AG04449 (cell line): Measurements from ENCODE around the gene PADI1.

Source experiments
- CTCF ChIA-PET: fragments of 350-600 bp; formaldehyde crosslinking; extraction: SDS; loops from one replicate; lab custom pipeline; 2021; ENCODE audit warnings: antibody characterized with exemption; lab: Yijun Ruan, JAX
- POLR2A ChIA-PET: fragments of 400-600, 350-600 bp; formaldehyde crosslinking; extraction: SDS; loops from one replicate; lab custom pipeline; 2020; ENCODE audit warnings: antibody characterized with exemption, inconsistent platforms; lab: Yijun Ruan, JAX
- DNase-seq: peaks from one replicate; pipeline ENCODE4 v3.0.0-alpha.2; 2010; ENCODE audit warnings: low read depth, low spot score
- H3K4me3 ChIP-seq: 2 replicates; pipeline ENCODE4 v1.5.1; 2011; ENCODE audit warnings: low read depth, mild to moderate bottlenecking, control low read depth, low read length
- TF ChIP-seq, protein P1 (sequence below): IDR thresholded peaks from one replicate; pipeline ENCODE4 v1.5.1; 2011; ENCODE audit warnings: mild to moderate bottlenecking, moderate library complexity, low read length, control low read depth, inconsistent platforms; ENCODE audit not compliant: insufficient read depth; ENCODE audit errors: missing control alignments

Gene PADI1

DNA sequence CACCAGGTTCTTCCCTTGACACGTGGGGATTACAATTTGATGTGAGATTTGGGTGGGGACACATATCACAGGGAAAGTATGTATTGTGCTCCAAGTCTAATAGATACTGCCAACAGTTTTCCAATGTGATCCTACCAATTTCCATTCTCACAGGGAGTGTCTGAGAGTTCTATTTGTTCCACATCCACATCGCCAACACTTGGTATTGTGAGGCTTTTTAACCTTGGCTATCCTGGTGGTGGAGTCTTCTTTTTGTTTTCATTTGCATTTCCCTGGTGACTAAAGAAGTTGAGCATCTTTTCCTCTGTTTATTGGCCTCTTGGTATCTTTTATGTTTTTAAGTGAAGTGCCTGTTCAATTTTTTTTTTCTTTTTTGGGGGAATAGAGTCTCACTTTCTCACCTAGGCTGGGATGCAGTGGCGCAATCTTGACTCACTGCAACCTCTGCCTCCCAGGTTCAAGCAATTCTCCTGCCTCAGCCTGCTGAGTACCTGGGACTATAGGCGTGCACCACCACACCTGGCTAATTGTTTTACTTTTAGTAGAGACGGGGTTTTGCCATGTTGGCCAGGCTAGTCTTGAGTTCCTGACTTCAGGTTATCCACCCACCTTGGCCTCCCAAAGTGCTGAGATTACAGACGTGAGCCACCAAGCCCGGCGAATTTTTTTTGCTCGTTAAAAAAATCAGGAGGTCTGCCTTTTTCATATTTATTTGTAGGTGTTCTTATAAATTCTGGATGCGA is 15.9 kb upstream of the PADI1 start:
- ChIA-PET CTCF (interaction anchor here (0.8 to 2.0 kb wide), 5 partner anchors 20 to 84 kb away, joined by 3 to 10 read pairs (median 3); no protein-coding TSS in a partner anchor), POLR2A (interaction anchor here (1.0 to 3.7 kb wide), 5 partner anchors 18 to 61 kb away, joined by 3 to 36 read pairs (median 11); no protein-coding TSS in a partner anchor)
- no peak overlapping the region for H3K4me3 ChIP-seq
- no peak for DNase-seq
- TF ChIP-seq, protein P1, sequence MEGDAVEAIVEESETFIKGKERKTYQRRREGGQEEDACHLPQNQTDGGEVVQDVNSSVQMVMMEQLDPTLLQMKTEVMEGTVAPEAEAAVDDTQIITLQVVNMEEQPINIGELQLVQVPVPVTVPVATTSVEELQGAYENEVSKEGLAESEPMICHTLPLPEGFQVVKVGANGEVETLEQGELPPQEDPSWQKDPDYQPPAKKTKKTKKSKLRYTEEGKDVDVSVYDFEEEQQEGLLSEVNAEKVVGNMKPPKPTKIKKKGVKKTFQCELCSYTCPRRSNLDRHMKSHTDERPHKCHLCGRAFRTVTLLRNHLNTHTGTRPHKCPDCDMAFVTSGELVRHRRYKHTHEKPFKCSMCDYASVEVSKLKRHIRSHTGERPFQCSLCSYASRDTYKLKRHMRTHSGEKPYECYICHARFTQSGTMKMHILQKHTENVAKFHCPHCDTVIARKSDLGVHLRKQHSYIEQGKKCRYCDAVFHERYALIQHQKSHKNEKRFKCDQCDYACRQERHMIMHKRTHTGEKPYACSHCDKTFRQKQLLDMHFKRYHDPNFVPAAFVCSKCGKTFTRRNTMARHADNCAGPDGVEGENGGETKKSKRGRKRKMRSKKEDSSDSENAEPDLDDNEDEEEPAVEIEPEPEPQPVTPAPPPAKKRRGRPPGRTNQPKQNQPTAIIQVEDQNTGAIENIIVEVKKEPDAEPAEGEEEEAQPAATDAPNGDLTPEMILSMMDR: no peak

DNA sequence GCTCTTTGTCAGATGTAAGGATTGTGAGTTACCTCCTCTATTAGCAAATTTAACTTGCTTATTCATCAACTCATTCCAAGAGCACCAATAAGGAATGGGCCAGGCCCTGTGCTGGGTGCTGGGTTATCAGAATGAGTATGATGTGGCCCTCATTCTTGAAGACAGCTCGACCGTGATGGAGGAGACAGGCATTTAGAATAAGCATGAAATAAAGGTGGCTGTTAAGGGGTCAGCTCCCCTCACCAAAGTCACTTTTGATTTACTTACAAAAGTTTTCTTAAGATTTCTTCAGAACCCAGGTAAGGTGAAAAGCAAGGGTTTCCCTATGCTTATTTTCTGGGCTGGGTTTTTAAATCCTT is 15.3 kb upstream of the PADI1 start:
- CTCF ChIA-PET: interaction anchor here (0.8 to 2.0 kb wide), 5 partner anchors 20 to 84 kb away, joined by 3 to 10 read pairs (median 3); no protein-coding TSS in a partner anchor
- TF ChIP-seq, protein P1: no peak
- DNase-seq: no peak
- no peak overlapping the region; the same call in 1 of the 2 replicates for H3K4me3 ChIP-seq
- POLR2A ChIA-PET: interaction anchor here (0.6 to 3.7 kb wide), 9 partner anchors 10 to 62 kb away, joined by 3 to 36 read pairs (median 8); partner anchors contain the start of gene PADI1

DNA sequence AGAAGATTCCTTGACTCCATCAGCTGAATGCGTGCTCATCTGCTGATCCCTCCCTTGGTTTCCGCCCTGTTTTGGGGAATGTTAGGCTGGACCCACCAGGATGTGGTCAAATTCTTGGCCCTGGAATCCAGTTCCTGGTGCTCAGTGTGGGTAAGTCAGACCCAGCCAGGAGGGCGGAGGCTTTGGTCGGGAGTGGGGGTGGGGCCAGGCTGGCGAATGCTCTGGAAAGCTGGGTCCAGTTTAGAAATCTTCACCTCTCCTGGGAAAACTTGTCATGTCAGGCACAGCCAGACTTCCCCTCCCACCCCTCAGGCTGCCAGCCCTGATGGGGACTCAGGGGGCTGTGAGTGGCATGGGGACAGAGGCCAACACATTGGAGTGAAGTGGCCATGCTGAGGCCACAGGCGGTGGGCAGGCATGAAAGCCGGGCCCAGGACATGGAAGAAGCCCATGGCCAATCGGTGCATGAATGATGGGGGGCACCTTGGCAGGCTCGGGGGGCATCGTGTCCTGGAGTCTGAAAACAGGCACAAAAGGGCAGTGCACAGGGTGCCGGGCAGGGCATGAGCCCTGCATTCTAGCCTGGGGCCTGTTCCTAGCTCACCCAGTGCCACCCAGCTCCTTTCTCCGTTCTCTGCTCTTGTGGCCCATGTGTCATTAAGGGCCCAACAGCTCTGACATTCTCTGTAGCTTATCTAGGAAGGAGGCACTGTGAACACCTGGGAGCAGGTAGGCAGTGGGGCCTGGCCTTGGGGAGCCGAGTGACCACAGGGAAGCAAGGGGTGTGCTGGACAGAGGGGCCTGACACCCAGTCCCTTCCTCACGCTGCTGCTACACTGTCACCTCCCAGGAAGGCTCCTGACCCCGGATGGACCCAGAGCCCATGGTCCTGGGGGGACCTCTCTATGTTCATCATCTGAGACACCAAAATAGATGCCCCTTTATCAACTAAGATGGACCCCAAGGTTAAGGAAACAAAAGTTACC is 14.6 kb upstream of the PADI1 start:
- POLR2A ChIA-PET: interaction anchor here (0.6 to 3.7 kb wide), 10 partner anchors 8 to 62 kb away, joined by 3 to 36 read pairs (median 6); partner anchors contain the start of gene PADI1

DNA sequence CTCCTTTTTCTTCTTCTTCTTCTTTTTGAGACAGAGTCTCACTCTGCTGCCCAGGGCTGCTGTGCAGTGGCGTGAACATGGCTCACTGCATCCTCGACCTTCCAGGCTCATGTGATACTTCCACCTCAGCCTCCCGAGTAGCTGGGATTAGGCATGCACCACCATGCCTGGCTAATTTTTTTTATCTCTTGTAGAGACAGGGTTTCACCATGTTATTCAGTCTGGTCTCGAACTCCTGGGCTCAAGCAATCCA is 13.0 kb upstream of the PADI1 start:
- POLR2A ChIA-PET: interaction anchor here (0.8 to 3.7 kb wide), 4 partner anchors 21 to 41 kb away, joined by 3 to 36 read pairs (median 16); no protein-coding TSS in a partner anchor
- no peak for DNase-seq
- TF ChIP-seq, protein P1: no peak
- H3K4me3 ChIP-seq: no peak overlapping the region
- CTCF ChIA-PET: interaction anchor here (0.9 kb wide), 1 partner anchor 45 kb away, joined by 4 read pairs; no protein-coding TSS in a partner anchor

More for the DNA sequence above, 14.6 kb upstream of the PADI1 start:
- peak; percentile 97 for DNase-seq
- TF ChIP-seq, protein P1: no peak
- no peak overlapping the region for H3K4me3 ChIP-seq
- CTCF ChIA-PET: interaction anchor here (0.6 to 2.0 kb wide), 6 partner anchors 21 to 64 kb away, joined by 3 to 10 read pairs (median 3); no protein-coding TSS in a partner anchor

DNA sequence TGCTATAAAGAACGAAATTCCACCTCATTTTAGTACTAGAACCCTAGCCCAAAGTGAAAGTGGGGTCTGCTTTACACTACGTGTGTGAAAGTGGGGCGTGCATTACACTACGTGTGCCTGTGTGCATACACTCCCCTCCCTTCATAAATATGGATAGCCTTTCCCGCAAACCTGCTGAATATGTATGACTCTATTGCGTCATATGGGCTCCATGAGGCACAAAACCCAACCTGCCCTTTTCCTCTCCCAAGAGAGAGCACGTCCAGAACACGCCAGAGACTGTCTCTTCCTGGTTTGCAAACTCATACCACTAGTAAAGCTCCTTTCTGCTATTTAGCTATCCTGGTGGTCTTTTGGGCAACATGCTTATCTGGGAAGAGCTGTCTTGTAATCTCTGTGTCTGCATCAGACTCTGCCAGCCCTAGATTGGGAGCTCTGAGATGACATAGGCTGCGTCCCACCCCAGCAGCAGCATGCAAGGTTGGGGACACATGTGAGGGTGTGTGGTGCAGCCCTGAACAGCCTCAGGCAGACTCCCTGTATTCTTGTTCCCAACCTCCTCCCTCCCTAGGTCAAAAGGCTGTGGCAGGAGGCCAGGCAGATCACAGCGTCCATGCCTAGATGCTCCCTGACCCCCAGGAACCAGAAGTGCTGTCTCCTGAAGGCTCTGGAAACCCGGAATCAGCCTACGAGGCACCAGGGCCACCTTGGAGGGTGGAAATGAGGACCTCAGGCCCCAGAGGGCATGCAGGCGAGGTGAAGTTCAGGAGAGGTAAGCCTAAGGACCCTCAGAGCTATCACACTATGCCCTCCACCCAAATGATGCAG is 12.3 kb upstream of the PADI1 start:
- H3K4me3 ChIP-seq: no peak overlapping the region
- CTCF ChIA-PET: interaction anchor here (0.7 to 1.6 kb wide), 4 partner anchors 14 to 65 kb away, joined by 3 to 5 read pairs (median 4); no protein-coding TSS in a partner anchor
- no peak for DNase-seq
- POLR2A ChIA-PET: interaction anchor here (3.7 kb wide), 1 partner anchor 40 kb away, joined by 36 read pairs; no protein-coding TSS in a partner anchor
- TF ChIP-seq, protein P1: no peak
